GM12878 (cell line): ENCODE results near the gene RANBP9. TPM values are rescaled to one million over a fixed set of nuclear protein-coding genes. Genes with fewer than 3 reads are reported as not detected.

Source experiments
- ATAC-seq: fragments of 200-7000 bp; cut with Tn5 transposase; 3 replicates; pipeline ENCODE4 v1.9.1; 2020; ENCODE audit warnings: mild to moderate bottlenecking, moderate library complexity
- BruUV-seq: library from RNA; stranded (reverse); fragments of 400-500 nt; replicated peaks from 2 replicates; lab custom pipeline; 2021; lab: Mats Ljungman, UMichigan
- CTCF ChIA-PET: fragments of 300-600 bp; sonication (Branson Sonifier 250); formaldehyde crosslinking; extraction: SDS; loops from one replicate; lab custom pipeline; 2021; ENCODE audit warnings: inconsistent platforms; lab: Yijun Ruan, JAX
- POLR2A ChIA-PET: fragments of 350-600 bp; formaldehyde crosslinking; extraction: SDS; loops from one replicate; lab custom pipeline; 2021; ENCODE audit warnings: inconsistent platforms; lab: Charles Lee
- RAD21 ChIA-PET: fragments of 300-600 bp; sonication (Branson Sonifier 250); formaldehyde crosslinking; loops from one replicate; lab custom pipeline; 2023; ENCODE audit warnings: antibody characterized with exemption; ENCODE audit not compliant: unreplicated experiment; lab: Charles Lee
- SMC1A ChIA-PET: fragments of 300-600 bp; sonication (Branson Sonifier 250); formaldehyde crosslinking; loops from one replicate; lab custom pipeline; 2023; ENCODE audit not compliant: unreplicated experiment, uncharacterized antibody; lab: Charles Lee
- DNase-seq: peaks from one replicate; pipeline ENCODE4 v3.0.0-alpha.2; 2011; ENCODE audit warnings: low read depth, low spot score
- FAIRE-seq: peaks from 3 replicates; lab custom pipeline; 2011; peaks lifted over from hg19 to GRCh38; lab: Jason Lieb, UNC
- H2AFZ ChIP-seq: 2 replicates; pipeline ENCODE4 v1.6.0; 2011; ENCODE audit warnings: low read depth, low read length, control low read depth; ENCODE audit not compliant: control insufficient read depth
- H3K27ac ChIP-seq: 2 replicates; pipeline ENCODE4 v1.5.1; 2011; ENCODE audit warnings: control low read depth; ENCODE audit not compliant: control insufficient read depth, insufficient read depth
- H3K27me3 ChIP-seq, 2 experiments: replicated peaks in 1 of 2; 2 replicates each; pipeline versions ENCODE4 v1.6.0 to v1.6.1; 2011; ENCODE audit warnings: low read length in 1 of 2; ENCODE audit not compliant: control insufficient read depth in 2 of 2, insufficient read depth in 2 of 2
- H3K36me3 ChIP-seq, 2 experiments: 2 replicates each; pipeline ENCODE4 v1.5.1; 2011; ENCODE audit warnings: low read length in 1 of 2; ENCODE audit not compliant: control insufficient read depth in 2 of 2, insufficient read depth in 2 of 2
- H3K4me1 ChIP-seq: 2 replicates; pipeline ENCODE4 v1.6.1; 2011; ENCODE audit warnings: mild to moderate bottlenecking, low read length, moderate library complexity, mixed read lengths; ENCODE audit not compliant: control insufficient read depth, insufficient read depth
- H3K4me2 ChIP-seq: 2 replicates; pipeline ENCODE4 v1.6.0; 2011; ENCODE audit warnings: control low read depth; ENCODE audit not compliant: control insufficient read depth, insufficient read depth
- H3K4me3 ChIP-seq: fragments of 200-600 bp; sonication (generic); 2 replicates; pipeline ENCODE4 v1.5.1; 2016
- H3K79me2 ChIP-seq: 2 replicates; pipeline ENCODE4 v1.6.0; 2011; ENCODE audit warnings: low read length; ENCODE audit not compliant: control insufficient read depth, insufficient read depth
- H3K9ac ChIP-seq: 2 replicates; pipeline ENCODE4 v1.8.0; 2011; ENCODE audit warnings: low read length, control low read depth, mixed read lengths; ENCODE audit not compliant: control insufficient read depth, insufficient read depth
- H3K9me3 ChIP-seq: replicated peaks from 3 replicates; pipeline ENCODE4 v1.5.1; 2011; ENCODE audit warnings: mild to moderate bottlenecking, low read length; ENCODE audit not compliant: control insufficient read depth, insufficient read depth
- H4K20me1 ChIP-seq: 2 replicates; pipeline ENCODE4 v1.6.0; 2011; ENCODE audit not compliant: control insufficient read depth, insufficient read depth
- CBX3 ChIP-seq: fragments of 200-600 bp; sonication (generic); IDR thresholded peaks from 2 replicates; pipeline ENCODE4 v1.6.1; 2016; ENCODE audit warnings: low read depth, borderline replicate concordance
- EED ChIP-seq: sonication (generic); IDR thresholded peaks from 2 replicates; pipeline ENCODE4 v1.6.1; 2016; ENCODE audit warnings: antibody characterized with exemption, low read depth
- ETV6 ChIP-seq, 2 experiments: fragments of 450-650 bp in 1 of 2; IDR thresholded peaks in 1 of 2; conservative IDR thresholded peaks in 1 of 2; 2 replicates each; pipeline ENCODE4 v1.6.1; 2014; ENCODE audit warnings: antibody characterized with exemption in 1 of 2, borderline replicate concordance in 1 of 2, low read depth in 1 of 2, mild to moderate bottlenecking in 1 of 2, moderate library complexity in 1 of 2
- FOS ChIP-seq: IDR thresholded peaks from 3 replicates; pipeline ENCODE4 v1.6.1; 2011; ENCODE audit warnings: borderline replicate concordance; ENCODE audit not compliant: insufficient read length; ENCODE audit errors: extremely low read depth
- HDAC2 ChIP-seq: fragments of 200-600 bp; sonication (generic); IDR thresholded peaks from 2 replicates; pipeline ENCODE4 v1.6.1; 2017
- IRF5 ChIP-seq: fragments of 450-650 bp; IDR thresholded peaks from 2 replicates; pipeline ENCODE4 v1.6.1; 2017; ENCODE audit warnings: borderline replicate concordance
- MLLT1 ChIP-seq: fragments of 450-650 bp; IDR thresholded peaks from 2 replicates; pipeline ENCODE4 v1.6.1; 2016; ENCODE audit warnings: mild to moderate bottlenecking
- MXI1 ChIP-seq: fragments of 150-350 bp; IDR thresholded peaks from 2 replicates; pipeline ENCODE4 v1.6.1; 2011; ENCODE audit warnings: low read depth, mild to moderate bottlenecking, inconsistent platforms, low read length, improper control_type of control experiment
- PAX5 ChIP-seq: IDR thresholded peaks from 2 replicates; pipeline ENCODE4 v1.6.1; 2011; ENCODE audit warnings: low read depth, low read length, borderline replicate concordance
- SMARCA5 ChIP-seq: fragments of 450-650 bp; IDR thresholded peaks from 2 replicates; pipeline ENCODE4 v1.6.1; 2017; ENCODE audit warnings: mild to moderate bottlenecking
- TARDBP ChIP-seq: IDR thresholded peaks from 2 replicates; pipeline ENCODE4 v1.6.1; 2016; ENCODE audit warnings: borderline replicate concordance
- ZBTB40 ChIP-seq: fragments of 450-650 bp; IDR thresholded peaks from 2 replicates; pipeline ENCODE4 v1.6.1; 2016; ENCODE audit warnings: mild to moderate bottlenecking, moderate library complexity, borderline replicate concordance
- WGBS: methylation state at CpG from one replicate; pipeline ENCODE4 v1.1.6; 2016; ENCODE audit warnings: low lambda C conversion rate; ENCODE audit not compliant: insufficient replicate concordance, insufficient coverage; ENCODE audit errors: missing lambda C conversion rate; 5-methylcytosine and 5-hydroxymethylcytosine counted together
- in situ Hi-C: fragments of 300-500 bp; cut with MboI; formaldehyde crosslinking; loops from 9 replicates; pipeline ENCODE4 v1.14.3; 2018; ENCODE audit warnings: mixed read lengths
- intact Hi-C: fragments of 100-400 bp; cut with micrococcal nuclease; formaldehyde crosslinking; loops from one replicate; pipeline ENCODE4 v1.14.2; 2022; ENCODE audit not compliant: unreplicated experiment
- polyA plus RNA-seq, 11 experiments: library from polyadenylated mRNA; depleted of rRNA in 4 of 11; unstranded in 6 of 11; stranded (reverse) in 5 of 11; fragments of >200 nt; fragmentation: Nextera tagmentation in 4 of 11; fragmentation: Illumina TruSeq in 1 of 11; extraction: Ambion mirVana in 4 of 11; extraction: Trizol in 1 of 11; gene quantifications; 1 replicate in 1 of 11; 2 replicates in 10 of 11; pipeline versions ENCODE4 v1.2.1 to v1.2.3, GENCODE V29; 2011 to 2016; ENCODE audit warnings: inconsistent platforms in 2 of 11, missing spikeins in 2 of 11, low read depth in 1 of 11
- total RNA-seq, 4 experiments: library from RNA; depleted of rRNA in 3 of 4; stranded (reverse); fragments of >200 nt in 3 of 4; fragmentation: Illumina TruSeq in 1 of 4; extraction: Trizol in 1 of 4; gene quantifications; 2 replicates each; pipeline versions ENCODE4 v1.2.1 to v1.2.3, GENCODE V29; 2013 to 2021
- TF ChIP-seq, protein P1 (sequence below): fragments of 450-650 bp; IDR thresholded peaks from 2 replicates; pipeline ENCODE4 v1.6.1; 2017; ENCODE audit warnings: mild to moderate bottlenecking, moderate library complexity

The RANBP9 gene
- total and polyA plus RNA-seq, 10 of the 15 experiments (the other 5 are each of a cell fraction or from before 2014, with no cell fraction given): 3.7 to 43.1 (median 16.2) TPM

DNA sequence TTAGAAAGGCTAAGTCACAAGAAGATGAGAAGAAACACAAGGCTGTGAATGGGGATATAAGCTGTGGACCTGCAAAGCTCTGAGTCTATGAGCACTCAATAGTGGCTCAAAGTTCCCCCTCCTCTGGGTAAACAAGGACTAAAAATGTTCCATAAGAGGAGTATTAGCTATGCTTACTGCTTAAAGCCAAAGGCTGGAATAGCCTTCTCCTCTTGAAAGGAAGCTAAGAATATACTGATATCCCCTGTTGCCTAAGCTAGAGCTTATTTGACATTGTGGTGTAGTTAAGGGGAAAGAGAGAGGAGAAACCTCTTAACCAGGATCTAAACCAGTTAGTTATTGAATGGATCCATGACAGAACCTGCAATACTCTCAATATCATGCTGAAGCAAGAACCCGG lies 50.7 kb downstream of the RANBP9 start:
- no peak for ATAC-seq
- no TSS peak for BruUV-seq
- 95% methylated on average over 1 of the region's 1 CpG for WGBS
- TF ChIP-seq, protein P1, sequence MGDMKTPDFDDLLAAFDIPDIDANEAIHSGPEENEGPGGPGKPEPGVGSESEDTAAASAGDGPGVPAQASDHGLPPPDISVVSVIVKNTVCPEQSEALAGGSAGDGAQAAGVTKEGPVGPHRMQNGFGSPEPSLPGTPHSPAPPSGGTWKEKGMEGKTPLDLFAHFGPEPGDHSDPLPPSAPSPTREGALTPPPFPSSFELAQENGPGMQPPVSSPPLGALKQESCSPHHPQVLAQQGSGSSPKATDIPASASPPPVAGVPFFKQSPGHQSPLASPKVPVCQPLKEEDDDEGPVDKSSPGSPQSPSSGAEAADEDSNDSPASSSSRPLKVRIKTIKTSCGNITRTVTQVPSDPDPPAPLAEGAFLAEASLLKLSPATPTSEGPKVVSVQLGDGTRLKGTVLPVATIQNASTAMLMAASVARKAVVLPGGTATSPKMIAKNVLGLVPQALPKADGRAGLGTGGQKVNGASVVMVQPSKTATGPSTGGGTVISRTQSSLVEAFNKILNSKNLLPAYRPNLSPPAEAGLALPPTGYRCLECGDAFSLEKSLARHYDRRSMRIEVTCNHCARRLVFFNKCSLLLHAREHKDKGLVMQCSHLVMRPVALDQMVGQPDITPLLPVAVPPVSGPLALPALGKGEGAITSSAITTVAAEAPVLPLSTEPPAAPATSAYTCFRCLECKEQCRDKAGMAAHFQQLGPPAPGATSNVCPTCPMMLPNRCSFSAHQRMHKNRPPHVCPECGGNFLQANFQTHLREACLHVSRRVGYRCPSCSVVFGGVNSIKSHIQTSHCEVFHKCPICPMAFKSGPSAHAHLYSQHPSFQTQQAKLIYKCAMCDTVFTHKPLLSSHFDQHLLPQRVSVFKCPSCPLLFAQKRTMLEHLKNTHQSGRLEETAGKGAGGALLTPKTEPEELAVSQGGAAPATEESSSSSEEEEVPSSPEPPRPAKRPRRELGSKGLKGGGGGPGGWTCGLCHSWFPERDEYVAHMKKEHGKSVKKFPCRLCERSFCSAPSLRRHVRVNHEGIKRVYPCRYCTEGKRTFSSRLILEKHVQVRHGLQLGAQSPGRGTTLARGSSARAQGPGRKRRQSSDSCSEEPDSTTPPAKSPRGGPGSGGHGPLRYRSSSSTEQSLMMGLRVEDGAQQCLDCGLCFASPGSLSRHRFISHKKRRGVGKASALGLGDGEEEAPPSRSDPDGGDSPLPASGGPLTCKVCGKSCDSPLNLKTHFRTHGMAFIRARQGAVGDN: no peak
- TF ChIP-seq TARDBP (no peak), FOS (no peak), CBX3 (no peak), MXI1 (no peak), ZBTB40 (no peak), SMARCA5 (no peak), EED (no peak), ETV6 (conservative IDR thresholded peaks at IDR 0.05 in 1 of 2, IDR thresholded peaks at IDR 0.05 in 1 of 2; ENCODE audit: borderline replicate concordance in 1 of 2, low read depth in 1 of 2) (no peak), IRF5 (no peak), HDAC2 (no peak), MLLT1 (no peak), PAX5 (no peak)

More for the DNA sequence above, 50.7 kb downstream of the RANBP9 start:
- no peak overlapping the region for H3K4me2 ChIP-seq
- ChIA-PET SMC1A (interaction anchor here (1.1 to 2.6 kb wide), 5 partner anchors 9 to 48 kb away, joined by 3 to 7 read pairs (median 5); partner anchors contain the start of gene NOL7), POLR2A (interaction anchor here (0.6 to 2.3 kb wide), 2 partner anchors 12 to 45 kb away, joined by 4 to 8 read pairs; partner anchors contain the start of gene NOL7), RAD21 (interaction anchor here (0.9 kb wide), 1 partner anchor 36 kb away, joined by 3 read pairs; no protein-coding TSS in a partner anchor), CTCF (interaction anchor here (1.4 to 3.0 kb wide), 3 partner anchors 13 to 45 kb away, joined by 3 to 9 read pairs (median 3); partner anchors contain the start of gene NOL7)
- H2AFZ ChIP-seq: no peak overlapping the region
- no peak overlapping the region for H3K27ac ChIP-seq
- H3K9ac ChIP-seq: no peak overlapping the region
- no peaks in the 10 kb centered on the region for H3K27me3 ChIP-seq
- H3K79me2 ChIP-seq: peaks cover 60% of the 10 kb centered on the region
- in situ Hi-C loops (no loop called here), intact Hi-C loops (no loop called here)
- DNase-seq (no peak), FAIRE-seq (no peak)
- 0 out of 2 replicates have a peak, but pooled peaks cover 2% of the 10 kb centered on the region for H3K4me1 ChIP-seq
- H3K4me3 ChIP-seq: no peak overlapping the region
- H3K36me3 ChIP-seq: no peaks in the 10 kb centered on the region; a peak in 1 of 4 replicates
- peaks cover 1% of the 10 kb centered on the region; the same call in 2 of the 3 replicates for H3K9me3 ChIP-seq
- no peaks in the 10 kb centered on the region for H4K20me1 ChIP-seq
